HG03196 (cell line): Measurements from ENCODE around the gene FAM114A1.
"Not testable (repeated sequence)": the region's sequence is repeated elsewhere in the genome, so short reads cannot be mapped to it uniquely, and the experiment has no call there.

Experiments
- ATAC-seq: cut with Tn5 transposase; IDR thresholded peaks from one replicate; pipeline ENCODE4 v1.9.1; 2021; ENCODE audit not compliant: unreplicated experiment

FAM114A1 gene

GRCh38 chr4:38959248-38959647, 91.6 kb downstream of the FAM114A1 start:
- not testable (repeated sequence) for ATAC-seq

DNA sequence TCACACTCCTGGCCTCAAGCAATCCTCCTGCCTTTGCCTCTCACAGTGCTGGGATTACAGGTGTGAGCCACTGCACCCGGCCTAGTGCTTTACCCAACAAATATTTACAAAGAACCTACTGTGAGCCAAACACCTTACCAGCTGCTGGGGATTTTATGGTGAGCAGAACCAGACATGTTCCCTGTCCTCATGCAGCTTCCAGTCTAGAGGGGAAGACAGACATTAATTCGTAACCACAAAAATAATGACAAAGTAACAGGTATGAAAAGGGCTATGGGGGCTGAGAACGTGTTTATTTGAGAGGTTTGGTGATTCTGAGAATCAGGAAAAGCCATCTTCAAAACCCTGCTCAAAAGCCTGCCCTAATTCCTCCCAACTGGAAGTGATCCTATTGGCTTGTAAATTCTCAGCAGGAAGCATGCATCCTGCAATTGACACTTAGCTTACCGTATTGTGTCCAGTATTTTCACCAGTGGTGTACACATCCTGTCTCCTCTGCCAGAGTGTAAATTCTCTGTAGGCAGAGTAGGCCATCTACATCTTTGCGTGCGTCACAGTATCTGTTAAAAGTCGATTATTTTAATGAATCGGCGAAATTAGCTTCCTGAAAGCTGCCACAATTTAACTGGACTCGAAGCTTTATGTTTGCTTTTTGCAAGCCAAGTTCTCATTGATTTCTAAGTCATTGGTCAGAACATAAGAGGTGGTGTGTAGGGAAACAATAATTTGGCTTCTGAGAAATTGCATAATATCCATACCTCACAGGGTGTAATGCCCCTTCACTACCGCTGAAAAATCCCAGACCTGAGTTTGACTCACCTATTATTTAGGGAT, 97.6 kb downstream of the FAM114A1 start:
- no peak for ATAC-seq

- ATAC-seq = no peak
Measured at GRCh38 chr4:38965866-38966265, 98.3 kb downstream of the FAM114A1 start.

- ATAC-seq = no peak
Measured at GRCh38 chr4:38967260-38968095, 99.9 kb downstream of the FAM114A1 start.

GRCh38 chr4:38968668-38969067, 101.1 kb downstream of the FAM114A1 start:
- no peak for ATAC-seq

- no peak for ATAC-seq
Measured at GRCh38 chr4:38976308-38976707, 108.7 kb downstream of the FAM114A1 start.

- no peak for ATAC-seq
Measured at GRCh38 chr4:38979081-38979480, 111.5 kb downstream of the FAM114A1 start.

DNA sequence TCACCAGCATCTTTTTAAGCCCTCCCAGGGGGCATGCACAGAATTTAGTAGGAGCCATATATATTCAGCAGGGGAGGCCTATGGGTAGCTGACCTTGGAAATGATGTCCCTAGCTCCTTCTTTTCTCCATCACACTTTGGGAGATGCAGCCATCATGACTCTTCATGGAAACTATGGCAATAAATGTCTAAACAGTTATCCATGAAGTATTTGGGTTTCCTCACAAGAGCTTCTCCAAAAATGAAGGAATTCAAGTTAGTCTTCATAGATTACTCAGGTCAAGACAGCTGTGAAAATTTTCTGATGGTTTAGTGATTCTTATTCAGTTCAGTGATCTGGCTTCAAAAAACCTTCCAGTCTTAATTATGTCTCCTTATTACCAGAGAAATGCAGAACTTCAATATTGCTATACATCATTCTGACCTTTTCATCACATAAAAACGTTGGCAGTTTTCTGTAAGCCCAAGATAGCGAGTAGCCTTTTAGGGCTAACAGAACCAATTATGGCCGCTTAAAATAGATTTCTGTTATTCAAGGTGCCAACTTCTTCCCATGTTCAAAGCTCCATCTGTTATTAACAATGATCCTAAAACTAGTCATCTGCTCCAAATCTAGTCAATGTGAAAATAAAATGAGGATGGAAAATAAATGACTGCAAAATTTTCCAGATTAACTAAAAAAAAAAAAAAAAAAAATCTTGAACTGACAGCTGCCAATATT, 112.1 kb downstream of the FAM114A1 start:
- ATAC-seq = no peak

DNA sequence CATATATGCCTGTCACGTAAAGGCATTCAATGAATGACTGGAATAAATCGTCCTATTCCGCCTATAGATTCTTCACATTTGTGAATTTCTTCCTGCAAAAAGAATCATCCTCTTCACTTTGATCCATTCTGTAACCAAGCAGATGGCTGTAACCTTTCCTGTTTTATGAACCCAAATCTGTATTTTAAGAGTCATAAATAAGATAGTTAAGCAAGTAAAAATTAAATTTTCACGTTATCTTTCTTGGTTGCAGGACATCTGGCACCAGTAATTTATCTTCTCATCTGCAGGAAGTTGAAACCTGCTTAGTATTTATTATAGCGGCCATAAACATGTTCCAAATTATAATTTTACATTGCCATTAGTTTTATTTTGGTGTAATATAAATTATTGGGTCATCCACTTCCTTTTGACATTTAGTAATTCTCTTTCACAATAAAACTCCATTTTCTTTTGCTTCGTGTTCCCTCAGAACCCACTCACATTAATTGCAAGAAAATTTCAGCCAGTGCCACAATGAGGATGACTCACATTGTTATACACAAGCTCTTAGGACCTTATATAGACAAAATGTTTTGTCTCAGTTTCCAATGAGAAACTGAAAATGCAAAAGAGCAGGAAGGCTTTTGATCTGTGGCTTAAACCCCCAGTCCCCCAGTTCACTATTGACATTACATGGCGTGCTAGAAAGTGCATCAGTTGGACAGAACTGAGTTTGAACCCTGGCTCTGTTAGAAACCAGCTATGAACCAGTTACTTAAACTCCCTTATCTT, 113.5 kb downstream of the FAM114A1 start:
- no peak for ATAC-seq

DNA sequence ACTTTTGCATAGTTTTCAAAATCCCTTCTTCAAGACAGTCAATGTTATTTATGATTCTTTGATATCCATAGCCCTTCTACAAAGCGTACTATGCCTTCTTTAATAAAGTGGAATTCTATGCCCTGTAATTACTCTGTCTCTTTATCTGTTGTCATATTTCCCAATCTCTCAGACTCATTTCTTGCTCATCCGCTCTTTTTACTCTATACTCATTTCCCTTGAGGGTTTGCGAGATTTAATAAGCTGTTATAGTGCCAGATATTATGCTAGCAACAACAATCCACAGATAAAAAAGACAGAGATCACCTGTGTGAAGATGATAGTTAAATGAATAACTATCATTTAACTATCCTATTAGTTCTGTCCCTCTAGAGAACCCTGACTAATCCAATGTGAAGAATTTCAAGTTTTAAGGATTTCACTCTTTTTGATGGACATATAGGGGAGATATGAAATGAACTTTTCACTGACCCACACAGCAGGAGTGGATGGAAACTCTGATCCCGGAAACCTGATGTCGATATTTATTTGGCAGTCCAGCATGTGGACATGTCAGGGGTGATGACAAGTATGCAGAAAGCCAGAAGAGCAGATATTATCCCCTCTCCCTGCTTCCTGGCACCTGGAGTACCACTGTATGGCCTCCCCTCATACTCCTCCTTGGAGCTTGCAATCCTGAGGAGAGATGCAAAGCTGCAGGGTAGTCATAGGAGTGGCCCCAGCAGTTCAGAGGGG, 114.9 kb downstream of the FAM114A1 start:
- no peak for ATAC-seq

- no peak for ATAC-seq
Measured at GRCh38 chr4:38983291-38983690, 115.7 kb downstream of the FAM114A1 start.

- ATAC-seq = no peak
Measured at GRCh38 chr4:38983787-38984598, 116.4 kb downstream of the FAM114A1 start.

DNA sequence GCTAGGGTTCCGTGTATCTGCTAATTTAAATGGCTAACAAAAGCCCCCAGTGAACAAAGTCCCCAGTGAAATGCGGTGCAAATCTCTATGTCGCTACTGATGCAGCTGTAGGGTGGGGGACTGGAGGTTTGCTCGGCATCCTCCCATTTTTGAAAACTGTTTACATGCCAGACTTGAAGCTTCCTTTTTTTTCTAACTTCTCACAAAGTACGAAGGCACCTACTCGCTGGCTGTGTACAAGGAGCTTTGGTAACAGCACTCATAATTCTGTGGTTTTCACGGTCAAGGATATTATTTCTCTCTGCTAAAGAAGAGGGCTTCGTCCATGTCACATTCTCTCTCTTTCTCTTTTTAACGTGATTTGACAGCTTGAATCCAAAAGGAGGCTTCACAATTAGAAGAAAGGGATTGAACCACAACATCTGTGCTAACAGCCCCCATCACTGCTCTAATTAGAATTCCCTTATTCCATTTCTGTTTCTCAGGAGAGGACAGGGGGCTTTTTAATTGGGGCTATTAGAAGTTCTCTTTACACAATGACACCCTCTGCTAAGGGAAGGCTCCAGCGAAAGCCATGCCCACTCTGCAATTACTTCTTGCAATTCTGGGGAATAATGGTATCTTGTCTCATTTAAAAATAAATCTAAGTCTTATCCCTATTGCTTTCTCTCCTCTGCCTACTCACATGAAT, 117.9 kb downstream of the FAM114A1 start:
- ATAC-seq = no peak

DNA sequence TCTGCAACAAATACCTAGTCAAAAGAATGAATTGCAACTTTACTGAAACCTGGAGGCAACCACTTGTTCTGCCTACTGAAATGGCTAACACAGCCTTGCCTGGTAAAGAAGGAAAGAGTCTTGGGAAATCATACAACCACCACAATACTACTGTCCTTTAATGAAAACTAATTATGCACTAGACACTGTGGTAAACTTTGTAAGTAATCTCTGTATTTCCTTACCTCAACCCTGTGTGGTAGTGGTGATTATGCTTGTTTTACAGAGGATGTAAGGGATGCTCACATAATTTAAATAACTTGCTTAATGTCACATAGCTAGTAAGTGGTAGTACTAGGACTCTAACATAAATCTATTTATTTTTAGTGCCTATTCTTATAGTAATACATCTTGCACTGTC, 119.9 kb downstream of the FAM114A1 start:
- no peak for ATAC-seq

DNA sequence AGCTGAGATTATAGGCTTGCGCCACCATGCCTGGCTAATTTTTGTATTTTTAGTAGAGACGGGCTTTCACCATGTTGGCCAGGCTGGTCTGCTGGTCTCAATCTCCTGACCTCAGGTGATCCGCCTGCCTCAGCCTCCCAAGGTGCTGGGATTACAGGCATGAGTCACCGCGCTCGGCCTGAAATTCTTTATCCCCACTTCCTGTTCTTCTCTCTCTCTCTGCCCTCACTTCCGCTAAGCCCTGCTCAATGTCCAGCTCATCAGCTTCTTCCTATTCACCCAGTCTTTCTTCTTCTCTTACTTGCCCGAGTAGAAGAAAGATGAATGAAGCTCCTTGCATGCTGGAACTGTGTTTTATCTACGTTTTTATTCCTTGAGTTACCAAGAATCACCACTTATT, 120.7 kb downstream of the FAM114A1 start:
- not testable (repeated sequence) for ATAC-seq

GRCh38 chr4:38989487-38989886, 121.9 kb downstream of the FAM114A1 start:
- no peak for ATAC-seq

GRCh38 chr4:38990241-38990640, 122.6 kb downstream of the FAM114A1 start:
- no peak for ATAC-seq

DNA sequence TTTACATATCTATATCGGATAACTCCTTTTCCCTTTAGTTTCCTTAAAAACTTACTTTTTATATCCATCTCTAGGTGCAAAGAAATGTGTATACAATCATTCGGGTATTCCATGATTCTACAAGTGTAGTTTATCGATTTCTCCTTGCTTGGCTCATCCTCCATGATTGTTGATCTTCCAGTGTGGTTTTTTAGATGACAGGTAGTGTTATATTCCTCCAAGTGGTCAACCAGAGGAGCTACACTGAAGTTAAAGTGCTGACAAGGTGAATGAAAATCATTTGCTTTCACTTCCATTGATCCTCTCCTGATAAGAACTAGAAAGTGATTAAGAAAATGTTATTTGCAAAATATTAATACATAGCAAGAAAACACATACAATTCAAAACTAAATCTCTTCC, 126.1 kb downstream of the FAM114A1 start:
- no peak for ATAC-seq

- ATAC-seq = no peak
Measured at GRCh38 chr4:38994135-38994534, 126.5 kb downstream of the FAM114A1 start.
